Thymus (tissue), 14 donors: ENCODE results near the gene TMEM178A. TPM values are rescaled to one million over a fixed set of nuclear protein-coding genes. Genes with fewer than 3 reads are reported as not detected.
A peak's percentile ranks its signal among the peaks of the same experiment; 100 is the strongest.

Experiments
- DNase-seq, 9 donors: peaks; one replicate each; pipeline ENCODE4 v3.0.0-alpha.2; 2013; ENCODE audit warnings: low spot score in 9 of 9, low read depth in 6 of 9, missing footprints in 1 of 9
- H3K27ac ChIP-seq, 2 donors: one replicate each; pipeline ENCODE4 v1.5.1; 2013; ENCODE audit warnings: control low read depth in 1 of 2, low read depth in 1 of 2, low read length in 1 of 2, mild to moderate bottlenecking in 1 of 2, moderate library complexity in 1 of 2
- H3K27me3 ChIP-seq, 2 donors: one replicate each; pipeline ENCODE4 v1.5.1; 2013; ENCODE audit warnings: low read length in 1 of 2; ENCODE audit not compliant: control insufficient read depth in 2 of 2, insufficient read depth in 1 of 2
- H3K36me3 ChIP-seq, 2 donors: one replicate each; pipeline ENCODE4 v1.5.1; 2013; ENCODE audit warnings: low read length in 1 of 2, mild to moderate bottlenecking in 1 of 2, moderate library complexity in 1 of 2; ENCODE audit not compliant: control insufficient read depth in 2 of 2, insufficient read depth in 2 of 2
- H3K4me1 ChIP-seq, 2 donors: one replicate each; pipeline ENCODE4 v1.5.1; 2013; ENCODE audit warnings: low read length in 2 of 2; ENCODE audit not compliant: control insufficient read depth in 2 of 2, insufficient read depth in 2 of 2
- H3K4me3 ChIP-seq, 2 donors: one replicate each; pipeline ENCODE4 v1.5.1; 2013; ENCODE audit warnings: low read length in 2 of 2, control low read depth in 1 of 2, mild to moderate bottlenecking in 1 of 2
- H3K9me3 ChIP-seq, 2 donors: one replicate each; pipeline ENCODE4 v1.5.1; 2013; ENCODE audit warnings: low read length in 1 of 2, mild to moderate bottlenecking in 1 of 2; ENCODE audit not compliant: control insufficient read depth in 2 of 2, insufficient read depth in 1 of 2
- WGBS: extraction: QIAGEN DNeasy Blood & Tissue Kit; methylation state at CpG from one replicate; pipeline ENCODE4 v1.1.7; 2013; 5-methylcytosine and 5-hydroxymethylcytosine counted together
- long read RNA-seq, 10 donors: transcript quantifications; one replicate each; lab custom pipeline, GENCODE V29; 2026
- polyA plus RNA-seq: library from polyadenylated mRNA; stranded (reverse); fragments of 200-250 nt; gene quantifications from one replicate; pipeline ENCODE4 v1.2.3, GENCODE V29; 2013
- total RNA-seq: library from RNA; stranded (reverse); fragments of 120-200 nt; gene quantifications from one replicate; pipeline ENCODE4 v1.2.4, GENCODE V29; 2013
- donor health status: healthy.

Gene TMEM178A
- total RNA-seq (0.66 TPM), polyA plus RNA-seq (5.5 TPM)
- long read RNA-seq, donor 1: 0 reads
- long read RNA-seq, donor 2: 0 reads
- long read RNA-seq, donor 3: 0 reads
- long read RNA-seq, donor 4: 0 reads
- long read RNA-seq, donor 5, transcript TMEM178A-201 (4 exons, 1,662 nt): major isoform, 6 of 6 reads
- long read RNA-seq, donor 5, partial matches to known transcripts: 0 of 6 reads
- long read RNA-seq, donor 5, other reads (novel, unspliced or antisense): 0 of 6 reads
- long read RNA-seq, donor 6: 0 reads
- long read RNA-seq, donor 7: 0 reads
- long read RNA-seq, donor 8: 0 reads
- long read RNA-seq, donor 9: 0 reads
- long read RNA-seq, donor 10: 0 reads

DNA sequence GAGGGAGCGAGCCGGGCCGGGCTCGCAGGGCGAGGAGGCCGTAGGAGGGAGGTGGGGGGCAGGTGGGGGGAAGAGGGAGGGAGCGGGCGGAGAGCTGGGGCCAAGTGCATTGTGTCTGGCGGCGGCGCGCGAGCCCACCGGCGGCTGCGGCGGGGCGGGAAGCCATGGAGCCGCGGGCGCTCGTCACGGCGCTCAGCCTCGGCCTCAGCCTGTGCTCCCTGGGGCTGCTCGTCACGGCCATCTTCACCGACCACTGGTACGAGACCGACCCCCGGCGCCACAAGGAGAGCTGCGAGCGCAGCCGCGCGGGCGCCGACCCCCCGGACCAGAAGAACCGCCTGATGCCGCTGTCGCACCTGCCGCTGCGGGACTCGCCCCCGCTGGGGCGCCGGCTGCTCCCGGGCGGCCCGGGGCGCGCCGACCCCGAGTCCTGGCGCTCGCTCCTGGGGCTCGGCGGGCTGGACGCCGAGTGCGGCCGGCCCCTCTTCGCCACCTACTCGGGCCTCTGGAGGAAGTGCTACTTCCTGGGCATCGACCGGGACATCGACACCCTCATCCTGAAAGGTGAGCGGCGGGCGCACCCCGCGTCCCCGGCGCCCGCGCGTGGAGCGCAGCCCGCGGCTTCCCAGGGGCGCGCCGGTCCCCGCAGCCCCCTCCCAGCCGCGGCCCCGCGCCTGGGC lies at the start of gene TMEM178A:
Gene TMEM178A, plus strand, starts transcription at position 107 of the 680 bp plus-strand sequence. Its CDS starts 58 bp downstream, at position 165.
- H3K36me3 ChIP-seq: no peaks in the 10 kb centered on the region
- H3K9me3 ChIP-seq: no peaks in the 10 kb centered on the region
- H3K27ac ChIP-seq: no peak within 1 kb of the TSS
- peak in 2 of 9 donors; percentile 3 to 31 for DNase-seq
- peak within 1 kb of the TSS in 1 of 2 donors; percentile 53 for H3K4me3 ChIP-seq
- peaks cover 6 to 8% of the 10 kb centered on the region in 2 donors for H3K4me1 ChIP-seq
- WGBS: 1% methylated on average over 90 of the region's 90 CpGs
- peaks cover 37 to 63% of the 10 kb centered on the region in 2 donors for H3K27me3 ChIP-seq

GRCh38 chr2:39618236-39618635 lies 47.5 kb upstream of the TMEM178A start:
- 96% methylated on average over 1 of the region's 1 CpG for WGBS
- Histone ChIP-seq H3K9me3 (no peaks in the 10 kb centered on the region), H3K4me1 (no peaks in the 10 kb centered on the region), H3K27ac (no peak overlapping the region), H3K27me3 (no peaks in the 10 kb centered on the region), H3K4me3 (no peak overlapping the region), H3K36me3 (no peaks in the 10 kb centered on the region)
- no peak for DNase-seq

DNA sequence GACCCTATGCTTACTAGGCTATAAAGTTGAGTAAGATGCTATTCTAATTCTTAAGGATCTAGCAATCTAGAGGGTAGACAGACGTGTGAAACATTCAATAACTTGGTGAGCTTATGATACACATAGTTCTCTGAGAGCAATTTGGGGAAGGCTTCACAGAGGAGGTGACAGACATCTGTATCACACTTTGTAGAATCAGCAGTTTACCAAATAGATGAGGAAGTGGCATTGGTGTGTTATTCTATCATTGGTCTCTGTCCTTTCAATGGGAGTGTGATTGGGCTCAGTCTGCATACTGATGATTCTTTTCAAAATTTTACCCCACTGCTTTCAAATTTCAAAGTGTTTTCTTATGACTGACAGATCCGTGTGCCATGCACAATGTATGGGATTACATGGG lies 47.0 kb upstream of the TMEM178A start:
- no peaks in the 10 kb centered on the region for H3K27me3 ChIP-seq
- no peaks in the 10 kb centered on the region for H3K4me1 ChIP-seq
- H3K36me3 ChIP-seq: no peaks in the 10 kb centered on the region
- no peaks in the 10 kb centered on the region for H3K9me3 ChIP-seq
- no peak for DNase-seq
- WGBS: 98% methylated on average over 2 of the region's 2 CpGs
- H3K4me3 ChIP-seq: no peak overlapping the region
- H3K27ac ChIP-seq: no peak overlapping the region

GRCh38 chr2:39620067-39620466 lies 45.6 kb upstream of the TMEM178A start:
- peak in 1 of 9 donors; percentile 20 for DNase-seq
- no peak overlapping the region for H3K4me3 ChIP-seq
- no peaks in the 10 kb centered on the region for H3K4me1 ChIP-seq
- 3% methylated on average over 6 of the region's 6 CpGs for WGBS
- H3K9me3 ChIP-seq: no peaks in the 10 kb centered on the region
- no peaks in the 10 kb centered on the region for H3K27me3 ChIP-seq
- H3K36me3 ChIP-seq: no peaks in the 10 kb centered on the region
- H3K27ac ChIP-seq: no peak overlapping the region

DNA sequence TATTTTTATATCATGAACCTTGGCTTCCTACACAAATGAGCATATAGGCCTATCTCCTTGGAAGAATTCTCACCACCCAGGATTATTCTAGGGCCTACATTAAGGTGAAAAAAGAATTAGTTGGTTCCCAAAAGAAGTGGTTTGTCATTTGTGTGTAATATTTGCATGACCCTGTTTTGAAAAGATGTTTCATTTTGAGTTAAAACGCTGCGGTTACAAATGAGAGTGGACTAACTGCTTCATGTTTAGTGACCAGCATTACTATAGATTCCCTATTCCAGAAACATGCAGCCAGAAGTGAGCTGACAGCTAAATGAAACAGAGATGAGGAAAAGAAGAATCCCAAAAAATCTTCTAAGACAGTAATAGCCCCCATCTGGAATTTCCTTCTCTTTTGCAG lies 44.1 kb upstream of the TMEM178A start:
- no peak overlapping the region for H3K4me3 ChIP-seq
- H3K9me3 ChIP-seq: no peaks in the 10 kb centered on the region
- no peak for DNase-seq
- over 99% methylated on average over 2 of the region's 2 CpGs for WGBS
- no peaks in the 10 kb centered on the region for H3K4me1 ChIP-seq
- H3K36me3 ChIP-seq: no peaks in the 10 kb centered on the region
- H3K27ac ChIP-seq: no peak overlapping the region
- no peaks in the 10 kb centered on the region for H3K27me3 ChIP-seq

GRCh38 chr2:39622860-39623259 lies 42.9 kb upstream of the TMEM178A start:
- WGBS: 84% methylated on average over 2 of the region's 2 CpGs
- no peak for DNase-seq
- no peaks in the 10 kb centered on the region for H3K27me3 ChIP-seq
- no peak overlapping the region for H3K4me3 ChIP-seq
- H3K36me3 ChIP-seq: no peaks in the 10 kb centered on the region
- no peak overlapping the region for H3K27ac ChIP-seq
- no peaks in the 10 kb centered on the region for H3K4me1 ChIP-seq
- H3K9me3 ChIP-seq: no peaks in the 10 kb centered on the region

DNA sequence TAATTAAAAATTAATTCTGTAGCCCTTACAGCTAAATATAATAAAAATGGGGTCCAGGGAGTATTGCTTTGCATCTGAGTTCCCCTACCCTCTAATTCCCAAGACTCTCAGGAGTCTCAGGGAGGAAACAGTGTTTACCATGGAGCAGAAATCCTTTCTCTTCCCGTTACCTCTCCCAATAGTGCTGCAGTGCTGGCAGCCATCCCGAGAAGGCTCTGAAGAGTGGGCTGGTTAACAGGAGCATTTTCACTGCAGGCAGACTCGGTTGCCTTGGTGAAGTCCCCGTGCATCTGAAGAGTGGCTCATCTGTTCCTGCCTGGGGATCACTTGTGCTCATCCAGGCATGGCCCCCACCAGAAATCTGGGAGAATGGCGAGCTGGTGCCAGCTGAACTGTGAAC lies 41.8 kb upstream of the TMEM178A start:
- H3K4me1 ChIP-seq: no peaks in the 10 kb centered on the region
- H3K4me3 ChIP-seq: no peak overlapping the region
- WGBS: 93% methylated on average over 5 of the region's 5 CpGs

DNA sequence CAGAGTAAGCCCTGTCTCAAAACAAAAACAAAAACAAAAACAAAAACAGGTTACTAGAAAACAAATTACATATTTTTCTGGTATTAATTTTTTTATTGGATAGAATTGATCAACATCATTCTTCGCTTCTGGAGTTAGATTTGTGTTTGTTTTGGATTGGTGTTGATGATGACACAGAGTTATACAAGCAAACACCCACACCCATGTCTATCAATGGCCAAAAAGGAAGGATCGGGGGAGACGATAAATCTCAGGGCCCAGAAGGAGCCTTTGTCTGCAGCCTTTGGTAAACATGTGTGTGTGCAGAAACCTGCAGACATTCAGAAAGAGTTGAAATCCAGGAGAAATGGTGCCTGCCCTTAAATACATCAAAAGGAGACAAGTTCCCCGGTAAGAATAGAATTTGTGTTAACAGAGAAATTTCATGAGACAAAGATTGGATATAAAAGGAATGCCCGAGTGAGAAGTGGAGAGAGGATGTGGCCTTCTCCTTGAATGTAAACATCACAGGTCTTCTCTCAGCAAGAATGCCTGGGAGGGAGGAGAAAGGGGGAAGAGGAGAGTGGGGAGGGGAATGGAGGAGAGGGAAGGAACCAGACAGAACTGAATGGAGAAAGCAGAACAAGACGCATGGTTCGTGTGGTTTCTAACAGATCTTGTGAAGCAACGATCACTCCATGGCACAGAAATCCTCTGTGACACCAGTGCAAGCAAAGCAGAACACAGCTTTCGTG lies 40.4 kb upstream of the TMEM178A start:
- H3K9me3 ChIP-seq: no peaks in the 10 kb centered on the region
- 65% methylated on average over 9 of the region's 9 CpGs for WGBS
- no peaks in the 10 kb centered on the region for H3K36me3 ChIP-seq
- no peaks in the 10 kb centered on the region for H3K27me3 ChIP-seq
- H3K4me3 ChIP-seq: no peak overlapping the region
- no peak overlapping the region for H3K27ac ChIP-seq
- no peak for DNase-seq
- H3K4me1 ChIP-seq: no peaks in the 10 kb centered on the region

More for the DNA sequence above, 41.8 kb upstream of the TMEM178A start:
- H3K27ac ChIP-seq: no peak overlapping the region
- H3K36me3 ChIP-seq: no peaks in the 10 kb centered on the region
- no peaks in the 10 kb centered on the region for H3K9me3 ChIP-seq
- no peaks in the 10 kb centered on the region for H3K27me3 ChIP-seq
- no peak for DNase-seq

- Histone ChIP-seq H3K4me3 (no peak overlapping the region), H3K27me3 (no peaks in the 10 kb centered on the region), H3K9me3 (no peaks in the 10 kb centered on the region), H3K4me1 (no peaks in the 10 kb centered on the region), H3K36me3 (no peaks in the 10 kb centered on the region), H3K27ac (no peak overlapping the region)
- WGBS: 86% methylated on average over 5 of the region's 5 CpGs
- DNase-seq: no peak
These were observed 39.8 kb upstream of the TMEM178A start for GRCh38 chr2:39625927-39626270.
